ENCODE measurements around the gene SLC22A17. TPM values are rescaled to one million over a fixed set of nuclear protein-coding genes. Genes with fewer than 3 reads are reported as not detected.
A peak's percentile ranks its signal among the peaks of the same experiment; 100 is the strongest.

SLC22A17 gene
- total RNA-seq, 1 donor from 2014 or later, result 29.3 TPM

- peak within 1 kb of the TSS; percentile 88 for H2AFZ ChIP-seq (ENCODE audit: low read depth, low read length)
- H3K36me3 Mint-ChIP-seq (ENCODE audit: low read depth, unreplicated experiment), result peaks cover 1% of the 10 kb centered on the region
- TF ChIP-seq EZH2 (IDR thresholded peaks at IDR 0.05; ENCODE audit: insufficient read depth, low read length) (peak; percentile 73), CTCF (IDR thresholded peaks at IDR 0.05; ENCODE audit: insufficient read depth, low read depth, low read length) (no peak)
- no peak for FAIRE-seq
- no peaks in the 10 kb centered on the region for H3K27me3 ChIP-seq (ENCODE audit: insufficient read depth, low read length)
- H3K4me1 ChIP-seq (ENCODE audit: insufficient read depth, low read length), result peaks cover 14% of the 10 kb centered on the region
- peak within 1 kb of the TSS; percentile 87 for H3K4me2 ChIP-seq (ENCODE audit: low read length)
- peak within 1 kb of the TSS; percentile 19 for H3K27ac ChIP-seq (ENCODE audit: low read depth, low read length)
- peak within 1 kb of the TSS; percentile 81 for H3K9ac ChIP-seq (ENCODE audit: low read length)
- H3K9me3 Mint-ChIP-seq (ENCODE audit: unreplicated experiment), result no peaks in the 10 kb centered on the region
- peaks cover 40% of the 10 kb centered on the region for H3K27me3 Mint-ChIP-seq (ENCODE audit: low read depth, unreplicated experiment)
- peak within 1 kb of the TSS; percentile 58 for H3K4me3 ChIP-seq (ENCODE audit: insufficient read depth, low read depth, low read length)
- H4K20me1 ChIP-seq (ENCODE audit: insufficient read depth, low read length), result peaks cover 5% of the 10 kb centered on the region
- no peaks in the 10 kb centered on the region for H3K9me3 ChIP-seq (ENCODE audit: insufficient read depth, low read depth, low read length)
- peaks cover 15% of the 10 kb centered on the region for H3K79me2 ChIP-seq (ENCODE audit: insufficient read depth, low read length)
- H3K36me3 ChIP-seq (ENCODE audit: insufficient read depth, low read length), result no peaks in the 10 kb centered on the region
- H3K4me1 Mint-ChIP-seq (ENCODE audit: low read depth, unreplicated experiment), result no peaks in the 10 kb centered on the region
- peak; percentile 10 for DNase-seq (ENCODE audit: low read depth)
- peak within 1 kb of the TSS; percentile 69 for H3K27ac Mint-ChIP-seq (ENCODE audit: unreplicated experiment)
- H3K4me3 Mint-ChIP-seq (ENCODE audit: unreplicated experiment), result peak within 1 kb of the TSS; percentile 81
Measured at GRCh38 chr14:23365036-23365731, 12.5 kb upstream of the SLC22A17 start, which contains the start of gene EFS. Gene EFS (minus strand): TSS chr14:23365172. CDS start chr14:23365025, 147 bp downstream.

GRCh38 chr14:23364164-23365035, 11.7 kb upstream of the SLC22A17 start:
- peak overlapping the region; percentile 81 for H3K4me3 Mint-ChIP-seq (ENCODE audit: unreplicated experiment)
- H3K27me3 Mint-ChIP-seq (ENCODE audit: low read depth, unreplicated experiment), result peaks cover 40% of the 10 kb centered on the region
- no peaks in the 10 kb centered on the region for H3K9me3 ChIP-seq (ENCODE audit: insufficient read depth, low read depth, low read length)
- H3K9me3 Mint-ChIP-seq (ENCODE audit: unreplicated experiment), result no peaks in the 10 kb centered on the region
- FAIRE-seq, result no peak
- H3K9ac ChIP-seq (ENCODE audit: low read length), result peak overlapping the region; percentile 81
- peak overlapping the region; percentile 88 for H2AFZ ChIP-seq (ENCODE audit: low read depth, low read length)
- peak overlapping the region; percentile 87 for H3K4me2 ChIP-seq (ENCODE audit: low read length)
- peak overlapping the region; percentile 19 for H3K27ac ChIP-seq (ENCODE audit: low read depth, low read length)
- H3K4me3 ChIP-seq (ENCODE audit: insufficient read depth, low read depth, low read length), result peak overlapping the region; percentile 58
- peaks cover 15% of the 10 kb centered on the region for H3K79me2 ChIP-seq (ENCODE audit: insufficient read depth, low read length)
- TF ChIP-seq EZH2 (IDR thresholded peaks at IDR 0.05; ENCODE audit: insufficient read depth, low read length) (no peak), CTCF (IDR thresholded peaks at IDR 0.05; ENCODE audit: insufficient read depth, low read depth, low read length) (no peak)
- H3K27ac Mint-ChIP-seq (ENCODE audit: unreplicated experiment), result peak overlapping the region; percentile 69
- H3K36me3 Mint-ChIP-seq (ENCODE audit: low read depth, unreplicated experiment), result peaks cover 1% of the 10 kb centered on the region
- no peaks in the 10 kb centered on the region for H3K4me1 Mint-ChIP-seq (ENCODE audit: low read depth, unreplicated experiment)
- DNase-seq (ENCODE audit: low read depth), result peak; percentile 4
- peaks cover 14% of the 10 kb centered on the region for H3K4me1 ChIP-seq (ENCODE audit: insufficient read depth, low read length)
- H4K20me1 ChIP-seq (ENCODE audit: insufficient read depth, low read length), result peaks cover 5% of the 10 kb centered on the region
- no peaks in the 10 kb centered on the region for H3K36me3 ChIP-seq (ENCODE audit: insufficient read depth, low read length)
- no peaks in the 10 kb centered on the region for H3K27me3 ChIP-seq (ENCODE audit: insufficient read depth, low read length)

Data from astrocyte (in vitro differentiated cells and primary cell).